Endodermal cell (in vitro differentiated cells): Measurements from ENCODE around the gene FRAT2. TPM values are rescaled to one million over a fixed set of nuclear protein-coding genes. Genes with fewer than 3 reads are reported as not detected.

Source experiments
- DNase-seq: peaks from one replicate; pipeline ENCODE4 v3.0.0-alpha.2; 2017
- H3K27ac ChIP-seq: 2 replicates; pipeline ENCODE4 v1.5.1; 2013; ENCODE audit warnings: mild to moderate bottlenecking, low read depth, low read length, moderate library complexity
- H3K27me3 ChIP-seq: 2 replicates; pipeline ENCODE4 v1.6.1; 2013; ENCODE audit warnings: mild to moderate bottlenecking, low read length, moderate library complexity; ENCODE audit not compliant: insufficient read depth, control insufficient read depth, poor library complexity, severe bottlenecking
- H3K36me3 ChIP-seq: 2 replicates; pipeline ENCODE4 v1.7.0; 2013; ENCODE audit warnings: mild to moderate bottlenecking, low read length, moderate library complexity; ENCODE audit not compliant: control insufficient read depth, insufficient read depth
- H3K4me1 ChIP-seq: one replicate; pipeline ENCODE4 v1.7.0; 2013; ENCODE audit warnings: low read length; ENCODE audit not compliant: control insufficient read depth, insufficient read depth
- H3K4me3 ChIP-seq: 2 replicates; pipeline ENCODE4 v1.5.1; 2013; ENCODE audit warnings: mild to moderate bottlenecking, low read length, moderate library complexity
- H3K9ac ChIP-seq: 2 replicates; pipeline ENCODE4 v1.6.1; 2013; ENCODE audit warnings: mild to moderate bottlenecking, low read length, moderate library complexity; ENCODE audit not compliant: poor library complexity, severe bottlenecking; ENCODE audit errors: extremely low read depth
- H3K9me3 ChIP-seq: 2 replicates; pipeline ENCODE4 v1.6.1; 2013; ENCODE audit warnings: mild to moderate bottlenecking, low read length, moderate library complexity; ENCODE audit not compliant: control insufficient read depth
- H3K27ac Mint-ChIP-seq: 2 replicates; pipeline ENCODE4 v1.8.0; 2020; ENCODE audit warnings: mixed read lengths
- H3K27me3 Mint-ChIP-seq: 2 replicates; pipeline ENCODE4 v1.8.0; 2021; ENCODE audit warnings: mild to moderate bottlenecking, mixed read lengths; ENCODE audit not compliant: insufficient read depth
- H3K36me3 Mint-ChIP-seq: 2 replicates; pipeline ENCODE4 v1.8.0; 2020; ENCODE audit warnings: low read depth, mixed read lengths
- H3K4me1 Mint-ChIP-seq: 2 replicates; pipeline ENCODE4 v1.8.0; 2020; ENCODE audit warnings: mixed read lengths
- H3K4me3 Mint-ChIP-seq: 2 replicates; pipeline ENCODE4 v1.8.0; 2020; ENCODE audit warnings: mild to moderate bottlenecking, moderate library complexity, mixed read lengths
- H3K9me3 Mint-ChIP-seq: 2 replicates; pipeline ENCODE4 v1.8.0; 2020; ENCODE audit warnings: mild to moderate bottlenecking, mixed read lengths
- WGBS, 2 experiments: methylation state at CpG; one replicate each; pipeline versions ENCODE4 v1.1.5 to v1.1.7; 2013; ENCODE audit warnings: missing lambda C conversion rate in 2 of 2, mixed read lengths in 1 of 2; ENCODE audit not compliant: insufficient coverage in 1 of 2, insufficient read length in 1 of 2; 5-methylcytosine and 5-hydroxymethylcytosine counted together
- total RNA-seq, 2 donors: library from RNA; stranded (reverse); fragmentation: NEBNext Ultra II Directional in 1 of 2; extraction: Animal tissue kit (Norgen Biotek cat#: 25700) in 1 of 2; gene quantifications; 2 replicates in 1 of 2; 3 replicates in 1 of 2; pipeline ENCODE4 v1.2.1, GENCODE V29; 2021
- TF ChIP-seq, protein P1 (sequence below): fragments of 200-600 bp; sonication (generic); conservative IDR thresholded peaks from 2 replicates; pipeline ENCODE4 v1.5.0; 2021; ENCODE audit warnings: antibody characterized with exemption, mild to moderate bottlenecking

FRAT2 gene
- total RNA-seq, 2 donors from 2014 or later, result 31.0 to 35.2 TPM

DNA sequence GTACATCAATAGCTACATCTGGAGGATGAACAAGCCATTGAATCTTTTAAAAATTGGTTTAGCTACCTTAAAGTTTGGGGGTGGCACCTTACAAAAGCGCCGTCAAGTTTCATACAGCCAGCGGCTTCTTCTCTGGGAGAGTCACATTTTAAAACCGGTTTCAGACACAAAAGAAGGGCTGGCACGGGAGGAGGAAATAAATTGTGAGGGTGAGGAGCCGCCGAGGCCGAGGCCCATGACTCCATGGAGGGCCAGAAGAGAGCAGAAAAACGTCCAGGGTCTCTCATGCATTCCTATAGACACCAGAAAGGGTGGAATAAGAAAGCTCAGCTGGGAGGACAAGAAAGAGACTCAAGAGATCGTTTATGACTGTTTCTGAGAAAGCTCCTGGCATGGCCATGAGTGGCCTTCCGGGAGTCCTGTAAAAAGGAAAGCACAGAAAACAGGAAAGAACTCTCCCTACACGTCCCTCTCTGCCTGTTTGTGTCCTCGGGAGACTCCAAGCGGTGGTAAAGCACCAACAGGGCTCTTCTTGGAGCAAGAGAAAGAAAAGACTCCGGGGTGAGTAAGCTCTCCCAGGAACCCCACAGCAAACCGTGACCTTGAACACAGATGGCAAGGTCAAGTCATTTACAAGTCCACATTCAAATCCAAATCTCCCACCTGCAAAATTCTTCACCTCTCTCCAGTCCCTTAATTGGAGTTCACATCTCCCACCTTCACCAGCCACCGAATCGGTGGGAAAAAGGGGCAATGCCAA, 1.8 kb downstream of the FRAT2 start:
- H3K9me3 ChIP-seq, result no peaks in the 10 kb centered on the region
- Mint-ChIP-seq H3K4me1 (peaks cover 57% of the 10 kb centered on the region), H3K27me3 (peaks cover 9% of the 10 kb centered on the region), H3K36me3 (peaks cover 16% of the 10 kb centered on the region), H3K4me3 (peak overlapping the region; percentile 80), H3K27ac (peak overlapping the region; percentile 97), H3K9me3 (no peaks in the 10 kb centered on the region)
- TF ChIP-seq, protein P1, sequence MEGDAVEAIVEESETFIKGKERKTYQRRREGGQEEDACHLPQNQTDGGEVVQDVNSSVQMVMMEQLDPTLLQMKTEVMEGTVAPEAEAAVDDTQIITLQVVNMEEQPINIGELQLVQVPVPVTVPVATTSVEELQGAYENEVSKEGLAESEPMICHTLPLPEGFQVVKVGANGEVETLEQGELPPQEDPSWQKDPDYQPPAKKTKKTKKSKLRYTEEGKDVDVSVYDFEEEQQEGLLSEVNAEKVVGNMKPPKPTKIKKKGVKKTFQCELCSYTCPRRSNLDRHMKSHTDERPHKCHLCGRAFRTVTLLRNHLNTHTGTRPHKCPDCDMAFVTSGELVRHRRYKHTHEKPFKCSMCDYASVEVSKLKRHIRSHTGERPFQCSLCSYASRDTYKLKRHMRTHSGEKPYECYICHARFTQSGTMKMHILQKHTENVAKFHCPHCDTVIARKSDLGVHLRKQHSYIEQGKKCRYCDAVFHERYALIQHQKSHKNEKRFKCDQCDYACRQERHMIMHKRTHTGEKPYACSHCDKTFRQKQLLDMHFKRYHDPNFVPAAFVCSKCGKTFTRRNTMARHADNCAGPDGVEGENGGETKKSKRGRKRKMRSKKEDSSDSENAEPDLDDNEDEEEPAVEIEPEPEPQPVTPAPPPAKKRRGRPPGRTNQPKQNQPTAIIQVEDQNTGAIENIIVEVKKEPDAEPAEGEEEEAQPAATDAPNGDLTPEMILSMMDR, result no peak
- no peak overlapping the region for H3K27ac ChIP-seq
- H3K4me1 ChIP-seq, result peaks cover 6% of the 10 kb centered on the region
- H3K9ac ChIP-seq, result peak overlapping the region; percentile 91
- H3K36me3 ChIP-seq, result peaks cover 3% of the 10 kb centered on the region
- peak; percentile 76 for DNase-seq
- peaks cover 3% of the 10 kb centered on the region for H3K27me3 ChIP-seq
- H3K4me3 ChIP-seq, result peak overlapping the region; percentile 87
- WGBS, 2 experiments, result 6 to 12% methylated on average over 15 to 18 of the region's 18 CpGs

DNA sequence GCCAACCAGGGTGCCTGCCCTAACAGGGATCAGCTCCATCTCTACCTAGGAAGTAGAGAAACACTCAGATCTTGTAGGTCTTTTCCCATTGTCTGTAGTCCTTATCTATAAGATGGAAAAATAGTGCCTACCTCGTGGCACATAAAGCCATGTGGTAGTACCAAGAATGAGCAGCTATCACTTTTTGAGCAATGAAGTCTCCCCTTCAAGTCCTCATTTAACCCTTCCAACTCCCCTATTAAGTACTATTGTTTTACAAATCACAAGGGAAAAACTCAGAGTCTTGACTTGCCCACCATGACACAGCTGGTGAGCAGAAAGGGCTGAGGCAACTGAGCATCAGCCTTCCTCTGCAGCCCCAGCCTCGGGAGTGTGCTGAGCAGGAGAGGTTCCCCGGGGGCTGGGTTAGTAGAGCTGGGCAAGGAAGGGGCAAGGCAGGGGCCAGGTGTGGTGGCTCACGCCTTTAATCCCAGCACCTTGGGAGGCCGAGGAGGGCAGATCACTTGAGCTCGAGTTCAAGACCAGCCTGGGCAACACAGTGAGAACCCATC, 3.3 kb downstream of the FRAT2 start:
- no peak for DNase-seq
- Histone ChIP-seq H3K27ac (no peak overlapping the region), H3K4me1 (peaks cover 6% of the 10 kb centered on the region), H3K4me3 (peak overlapping the region; percentile 87), H3K27me3 (no peaks in the 10 kb centered on the region), H3K9ac (no peak overlapping the region), H3K36me3 (peaks cover 3% of the 10 kb centered on the region), H3K9me3 (no peaks in the 10 kb centered on the region)
- Mint-ChIP-seq H3K4me3 (peak overlapping the region; percentile 80), H3K9me3 (no peaks in the 10 kb centered on the region), H3K27me3 (peaks cover 9% of the 10 kb centered on the region), H3K4me1 (peaks cover 49% of the 10 kb centered on the region), H3K27ac (peak overlapping the region; percentile 37), H3K36me3 (peaks cover 16% of the 10 kb centered on the region)
- 67 to 100% methylated on average over 1 to 6 of the region's 6 CpGs for WGBS, 2 experiments
- TF ChIP-seq, protein P1, result no peak

DNA sequence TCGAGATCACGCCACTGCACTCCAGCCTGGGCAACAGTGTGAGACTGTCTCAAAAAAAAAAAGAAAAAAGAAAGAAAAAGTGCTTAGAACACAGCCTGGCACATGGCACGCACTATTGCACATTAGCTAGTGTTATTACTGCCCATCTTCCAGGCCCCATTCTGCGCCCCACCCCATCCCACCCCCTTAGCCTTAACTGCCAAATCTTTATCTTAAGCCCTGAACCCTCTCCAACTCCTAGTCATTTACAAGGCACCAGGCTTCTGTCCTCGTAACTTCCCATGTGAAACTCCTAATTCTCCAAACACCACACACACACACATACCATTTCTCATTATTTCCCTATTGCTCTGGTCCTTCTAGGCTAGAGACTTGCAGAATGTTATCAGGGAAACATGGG, 4.8 kb downstream of the FRAT2 start:
- H3K27me3 Mint-ChIP-seq, result peaks cover 1% of the 10 kb centered on the region
- peak overlapping the region; percentile 42 for H3K27ac Mint-ChIP-seq
- DNase-seq, result no peak
- no peak overlapping the region for H3K4me3 ChIP-seq
- no peaks in the 10 kb centered on the region for H3K27me3 ChIP-seq
- WGBS, 2 experiments, result 80 to 96% methylated on average over 3 to 5 of the region's 5 CpGs
- H3K27ac ChIP-seq, result no peak overlapping the region
- H3K4me1 Mint-ChIP-seq, result peaks cover 54% of the 10 kb centered on the region
- H3K9me3 ChIP-seq, result no peaks in the 10 kb centered on the region
- H3K9ac ChIP-seq, result no peak overlapping the region
- peak overlapping the region; percentile 7 for H3K4me3 Mint-ChIP-seq
- H3K9me3 Mint-ChIP-seq, result no peaks in the 10 kb centered on the region
- peaks cover 3% of the 10 kb centered on the region for H3K36me3 ChIP-seq
- peaks cover 9% of the 10 kb centered on the region for H3K4me1 ChIP-seq
- peaks cover 16% of the 10 kb centered on the region for H3K36me3 Mint-ChIP-seq
- TF ChIP-seq, protein P1, result no peak
